Upper lobe of left lung (tissue), 6 donors: ENCODE measurements around the gene C1QTNF5. TPM values are rescaled to one million over a fixed set of nuclear protein-coding genes. Genes with fewer than 3 reads are reported as not detected.

Experiments
- ATAC-seq, 2 donors: fragments of 200-7000 bp; cut with Tn5 transposase; one replicate each; pipeline ENCODE4 v1.9.1; 2022; ENCODE audit warnings: mild to moderate bottlenecking in 2 of 2, moderate library complexity in 2 of 2; ENCODE audit not compliant: low FRiP score in 2 of 2
- DNase-seq, 2 donors: peaks; one replicate each; pipeline ENCODE4 v3.0.0-alpha.2; 2019 to 2020
- H3K27ac ChIP-seq, 4 donors: fragments of 200-600 bp; sonication (generic); one replicate each; pipeline ENCODE4 v1.5.1; 2016 to 2019
- H3K27me3 ChIP-seq, 4 donors: fragments of 200-600 bp; sonication (generic); one replicate each; pipeline ENCODE4 v1.5.1; 2017 to 2019
- H3K36me3 ChIP-seq, 4 donors: fragments of 200-600 bp; sonication (generic); one replicate each; pipeline ENCODE4 v1.5.1; 2016 to 2019
- H3K4me1 ChIP-seq, 4 donors: fragments of 200-600 bp; sonication (generic); one replicate each; pipeline ENCODE4 v1.5.1; 2018 to 2019
- H3K4me3 ChIP-seq, 4 donors: fragments of 200-600 bp; sonication (generic); one replicate each; pipeline ENCODE4 v1.5.1; 2017 to 2019; ENCODE audit warnings: mild to moderate bottlenecking in 2 of 4, moderate library complexity in 1 of 4
- H3K9me3 ChIP-seq, 4 donors: fragments of 200-600 bp; sonication (generic); one replicate each; pipeline ENCODE4 v1.5.1; 2018 to 2019
- EP300 ChIP-seq, 4 donors: sonication (generic); formaldehyde crosslinking; IDR thresholded peaks; one replicate each; pipeline ENCODE4 v1.5.1; 2017; ENCODE audit warnings: antibody characterized with exemption in 4 of 4, control low read depth in 2 of 4
- POLR2A ChIP-seq, 4 donors: fragments of 450-650 bp; IDR thresholded peaks; one replicate each; pipeline ENCODE4 v1.5.1; 2016 to 2017; ENCODE audit warnings: antibody characterized with exemption in 4 of 4, mild to moderate bottlenecking in 2 of 4
- POLR2AphosphoS5 ChIP-seq, 2 donors: sonication (generic); formaldehyde crosslinking; IDR thresholded peaks; one replicate each; pipeline ENCODE4 v1.5.1; 2017; ENCODE audit warnings: antibody characterized with exemption in 2 of 2
- WGBS, 2 donors: methylation state at CpG; one replicate each; pipeline ENCODE4 v1.1.5; 2017 to 2018; 5-methylcytosine and 5-hydroxymethylcytosine counted together
- total RNA-seq, 6 donors: library from RNA; depleted of rRNA in 4 of 6; stranded (reverse); fragments of >200 nt in 4 of 6; gene quantifications; one replicate each; pipeline versions ENCODE4 v1.1.0 to v1.2.1, GENCODE V29; 2016 to 2021
- TF ChIP-seq, protein P1 (sequence below), 6 experiments: fragments of 450-650 bp in 4 of 6; fragments of 200-600 bp in 2 of 6; sonication (generic) in 2 of 6; IDR thresholded peaks; one replicate each; pipeline ENCODE4 v1.5.1; 2016 to 2019; ENCODE audit warnings: antibody characterized with exemption in 6 of 6
- donor health status: DM: no; HTN: no; CAD: no; lungs with moderate emphysema.
- donor health status: DM: no; HTN: yes; CAD: no; lungs with severe emphysema.

The C1QTNF5 gene
- total RNA-seq, 6 donors from 2014 or later = 10.5 to 57.2 (median 26.4) TPM

DNA sequence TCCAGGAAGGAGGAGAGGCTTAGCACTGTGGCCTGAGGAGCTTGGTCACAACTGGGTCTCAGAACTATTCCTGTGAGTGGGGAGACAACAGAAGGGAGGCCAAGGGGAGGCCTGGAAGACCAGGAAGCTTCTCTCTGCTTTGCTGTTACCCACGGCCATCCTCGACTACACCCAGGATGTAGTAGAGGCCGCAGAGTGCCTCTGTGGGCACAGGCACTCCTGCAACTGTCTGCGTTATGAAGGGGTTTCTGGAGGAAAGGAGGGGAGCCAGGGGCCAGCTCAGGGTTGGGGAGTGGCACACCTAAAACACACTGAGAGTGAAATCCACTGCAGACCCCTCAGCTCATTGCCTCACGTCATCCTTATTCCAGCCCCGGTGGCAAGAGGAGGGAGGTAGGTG lies 9.6 kb upstream of the C1QTNF5 start:
- Histone ChIP-seq H3K36me3 (no peaks in the 10 kb centered on the region), H3K27ac (no peak overlapping the region), H3K4me1 (peaks cover 0 to 6% (median 3%) of the 10 kb centered on the region in 4 donors), H3K4me3 (no peak overlapping the region), H3K9me3 (no peaks in the 10 kb centered on the region), H3K27me3 (no peaks in the 10 kb centered on the region)
- TF ChIP-seq POLR2A (IDR thresholded peaks at IDR 0.05) (no peak), EP300 (IDR thresholded peaks at IDR 0.05) (no peak), POLR2AphosphoS5 (IDR thresholded peaks at IDR 0.05) (no peak)
- TF ChIP-seq, protein P1, sequence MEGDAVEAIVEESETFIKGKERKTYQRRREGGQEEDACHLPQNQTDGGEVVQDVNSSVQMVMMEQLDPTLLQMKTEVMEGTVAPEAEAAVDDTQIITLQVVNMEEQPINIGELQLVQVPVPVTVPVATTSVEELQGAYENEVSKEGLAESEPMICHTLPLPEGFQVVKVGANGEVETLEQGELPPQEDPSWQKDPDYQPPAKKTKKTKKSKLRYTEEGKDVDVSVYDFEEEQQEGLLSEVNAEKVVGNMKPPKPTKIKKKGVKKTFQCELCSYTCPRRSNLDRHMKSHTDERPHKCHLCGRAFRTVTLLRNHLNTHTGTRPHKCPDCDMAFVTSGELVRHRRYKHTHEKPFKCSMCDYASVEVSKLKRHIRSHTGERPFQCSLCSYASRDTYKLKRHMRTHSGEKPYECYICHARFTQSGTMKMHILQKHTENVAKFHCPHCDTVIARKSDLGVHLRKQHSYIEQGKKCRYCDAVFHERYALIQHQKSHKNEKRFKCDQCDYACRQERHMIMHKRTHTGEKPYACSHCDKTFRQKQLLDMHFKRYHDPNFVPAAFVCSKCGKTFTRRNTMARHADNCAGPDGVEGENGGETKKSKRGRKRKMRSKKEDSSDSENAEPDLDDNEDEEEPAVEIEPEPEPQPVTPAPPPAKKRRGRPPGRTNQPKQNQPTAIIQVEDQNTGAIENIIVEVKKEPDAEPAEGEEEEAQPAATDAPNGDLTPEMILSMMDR (IDR thresholded peaks at IDR 0.05) = no peak
- DNase-seq (no peak), ATAC-seq (no peak)
- WGBS, 2 donors = 74 to 79% methylated on average over 6 of the region's 6 CpGs

DNA sequence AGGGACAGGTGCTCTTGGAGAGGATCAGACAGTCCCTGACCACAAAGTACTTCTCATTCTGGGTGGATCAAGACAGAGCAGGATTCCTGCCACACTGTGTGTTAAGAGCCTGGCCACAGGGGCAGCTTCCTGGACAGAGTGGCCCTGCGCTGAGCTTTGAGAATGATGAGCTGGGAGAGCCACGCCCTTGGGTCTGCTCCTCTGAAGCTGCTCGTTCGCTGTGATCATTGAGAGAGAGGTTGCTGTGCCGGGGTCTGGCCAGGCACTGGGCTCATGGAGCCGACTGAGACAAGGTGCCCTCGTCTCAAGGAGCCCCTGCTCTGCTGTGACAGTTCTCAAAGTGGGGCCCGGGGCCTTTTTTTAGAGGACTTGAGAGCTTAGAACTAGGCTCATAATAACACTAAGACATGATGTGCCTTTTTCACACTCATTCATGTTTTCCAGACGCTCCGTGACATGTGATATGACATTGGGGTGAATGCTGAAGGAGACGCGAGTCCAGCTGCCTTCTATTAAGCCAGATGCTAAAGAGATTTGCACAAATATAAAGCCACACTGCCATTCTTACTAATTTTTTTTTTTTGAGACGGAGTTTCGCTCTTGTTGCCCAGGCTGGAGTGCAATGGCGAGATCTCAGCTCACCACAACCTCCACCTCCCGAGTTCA lies 7.4 kb upstream of the C1QTNF5 start:
- Histone ChIP-seq H3K4me3 (no peak overlapping the region), H3K27ac (no peak overlapping the region), H3K36me3 (no peaks in the 10 kb centered on the region), H3K4me1 (no peaks in the 10 kb centered on the region), H3K27me3 (no peaks in the 10 kb centered on the region), H3K9me3 (no peaks in the 10 kb centered on the region)
- DNase-seq = no peak
- TF ChIP-seq POLR2AphosphoS5 (IDR thresholded peaks at IDR 0.05) (no peak), POLR2A (IDR thresholded peaks at IDR 0.05) (no peak), EP300 (IDR thresholded peaks at IDR 0.05) (no peak)
- TF ChIP-seq, protein P1 (IDR thresholded peaks at IDR 0.05) = no peak
- ATAC-seq = peak in 1 of 2 donors; percentile 72
- 71 to 83% methylated on average over 12 to 16 of the region's 16 CpGs for WGBS, 2 donors

DNA sequence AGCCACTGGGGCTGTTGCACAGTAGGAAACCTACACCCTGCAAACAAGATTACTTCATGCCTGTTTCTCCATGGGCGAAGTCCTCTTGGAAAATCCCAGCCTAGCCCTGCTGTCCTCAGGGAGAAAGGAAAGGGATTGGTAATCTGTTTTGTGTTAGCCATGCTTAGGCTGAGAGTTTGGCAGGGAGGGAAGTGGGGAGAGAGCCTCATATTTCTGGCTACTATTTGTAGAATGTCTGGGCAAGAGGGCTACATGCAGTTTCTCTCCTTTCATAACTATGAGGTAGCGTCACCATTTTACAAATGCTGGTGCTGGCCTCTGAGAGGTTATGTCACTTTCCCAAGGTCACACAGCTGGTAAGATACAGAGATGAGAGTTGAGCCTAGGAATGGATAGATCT lies 6.6 kb upstream of the C1QTNF5 start:
- no peak overlapping the region for H3K27ac ChIP-seq
- H3K4me3 ChIP-seq = no peak overlapping the region
- no peaks in the 10 kb centered on the region for H3K27me3 ChIP-seq
- no peaks in the 10 kb centered on the region for H3K9me3 ChIP-seq
- 88% methylated on average over 2 of the region's 2 CpGs for WGBS, 2 donors
- ATAC-seq (peak in 1 of 2 donors; percentile 88), DNase-seq (no peak)
- H3K36me3 ChIP-seq = no peaks in the 10 kb centered on the region
- TF ChIP-seq POLR2A (IDR thresholded peaks at IDR 0.05) (no peak), EP300 (IDR thresholded peaks at IDR 0.05) (no peak), POLR2AphosphoS5 (IDR thresholded peaks at IDR 0.05) (no peak)
- TF ChIP-seq, protein P1 (IDR thresholded peaks at IDR 0.05) = no peak
- H3K4me1 ChIP-seq = peaks cover 0 to 2% (median 0%) of the 10 kb centered on the region in 4 donors

DNA sequence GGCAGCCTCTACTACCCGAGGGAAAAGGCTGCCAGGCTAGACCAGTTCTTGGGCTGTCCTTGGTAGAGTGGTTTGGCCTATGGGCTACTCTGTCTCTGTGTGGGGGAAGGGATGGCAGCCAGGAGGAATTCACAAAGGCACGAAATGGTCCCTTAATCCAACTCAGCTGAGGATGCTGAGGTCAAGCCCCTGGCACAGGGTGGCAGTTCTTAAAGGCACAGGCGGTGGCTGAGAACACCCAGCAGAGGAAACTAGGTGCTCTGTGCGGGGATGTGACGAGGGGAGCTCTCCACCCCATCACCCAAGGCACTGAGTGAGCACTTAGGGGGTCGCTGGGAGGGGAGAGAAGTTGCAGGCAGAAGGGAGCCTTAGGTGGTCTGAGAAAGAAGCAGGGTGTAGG lies 5.9 kb upstream of the C1QTNF5 start, which contains the start of gene MFRP:
MFRP (minus strand) TSS at position 101 of the 400 bp plus-strand sequence. CDS start 192 bp downstream, outside the sequence.
- H3K27ac ChIP-seq = no peak within 1 kb of the TSS
- no peak for DNase-seq

More for the DNA sequence above, 5.9 kb upstream of the C1QTNF5 start, which contains the start of gene MFRP:
- TF ChIP-seq POLR2A (IDR thresholded peaks at IDR 0.05) (no peak), POLR2AphosphoS5 (IDR thresholded peaks at IDR 0.05) (no peak)
- TF ChIP-seq, protein P1 (IDR thresholded peaks at IDR 0.05) = no peak
- Histone ChIP-seq H3K36me3 (no peaks in the 10 kb centered on the region), H3K9me3 (no peaks in the 10 kb centered on the region), H3K27me3 (no peaks in the 10 kb centered on the region), H3K4me1 (peaks cover under 1 to 8% (median 3%) of the 10 kb centered on the region in 4 donors), H3K4me3 (no peak within 1 kb of the TSS)
- 42 to 43% methylated on average over 5 to 6 of the region's 6 CpGs for WGBS, 2 donors
- ATAC-seq = no peak
